CD4-positive, alpha-beta T cell (primary cell): Measurements from ENCODE around the gene SAMM50. TPM values are rescaled to one million over a fixed set of nuclear protein-coding genes. Genes with fewer than 3 reads are reported as not detected.

Source experiments
- ATAC-seq: fragments of 200-7000 bp; cut with Tn5 transposase; one replicate; pipeline ENCODE4 v1.10.0; 2022; ENCODE audit warnings: mild to moderate bottlenecking; ENCODE audit not compliant: poor library complexity
- CTCF ChIA-PET: fragments of 350-600 bp; sonication (Branson Sonifier 250); formaldehyde crosslinking; loops from one replicate; lab custom pipeline; 2021; ENCODE audit warnings: antibody characterized with exemption, inconsistent platforms; lab: Charles Lee
- POLR2A ChIA-PET: fragments of 350-600 bp; sonication (Branson Sonifier 250); formaldehyde crosslinking; loops from one replicate; lab custom pipeline; 2021; ENCODE audit warnings: antibody characterized with exemption, inconsistent platforms; lab: Charles Lee
- DNase-seq, 14 experiments: peaks; one replicate each; pipeline ENCODE4 v3.0.0-alpha.2; 2013 to 2020; ENCODE audit warnings: mixed read lengths in 2 of 14
- H3K27ac ChIP-seq, 2 donors: one replicate each; pipeline versions ENCODE4 v1.5.1 to v1.7.0; 2013; ENCODE audit warnings: low read length in 2 of 2, low read depth in 1 of 2, mild to moderate bottlenecking in 1 of 2
- H3K27me3 ChIP-seq, 2 experiments: 1 replicate in 1 of 2; 2 replicates in 1 of 2; pipeline versions ENCODE4 v1.6.1 to v1.7.0; 2013; ENCODE audit warnings: low read length in 2 of 2, control low read depth in 1 of 2, mild to moderate bottlenecking in 1 of 2, moderate library complexity in 1 of 2; ENCODE audit not compliant: insufficient read depth in 2 of 2, control insufficient read depth in 1 of 2
- H3K36me3 ChIP-seq: one replicate; pipeline ENCODE4 v1.6.1; 2013; ENCODE audit warnings: low read length, control low read depth; ENCODE audit not compliant: insufficient read depth
- H3K4me1 ChIP-seq: one replicate; pipeline ENCODE4 v1.6.1; 2013; ENCODE audit warnings: low read length, control low read depth; ENCODE audit not compliant: insufficient read depth
- H3K4me3 ChIP-seq: one replicate; pipeline ENCODE4 v1.5.1; 2013; ENCODE audit warnings: mild to moderate bottlenecking, low read length, moderate library complexity
- H3K9me3 ChIP-seq, 2 experiments: 1 replicate in 1 of 2; 2 replicates in 1 of 2; pipeline versions ENCODE4 v1.6.1 to v1.7.0; 2013; ENCODE audit warnings: low read length in 2 of 2, mild to moderate bottlenecking in 2 of 2, control low read depth in 1 of 2, moderate library complexity in 1 of 2; ENCODE audit not compliant: control insufficient read depth in 1 of 2, insufficient read depth in 1 of 2
- H3K27ac Mint-ChIP-seq: one replicate; pipeline ENCODE4 v1.8.0; 2020; ENCODE audit warnings: mixed read lengths
- H3K27me3 Mint-ChIP-seq: one replicate; pipeline ENCODE4 v1.8.0; 2021; ENCODE audit warnings: mixed read lengths
- H3K36me3 Mint-ChIP-seq: one replicate; pipeline ENCODE4 v1.8.0; 2021; ENCODE audit warnings: low read depth, mixed read lengths
- H3K4me1 Mint-ChIP-seq: one replicate; pipeline ENCODE4 v1.8.0; 2021; ENCODE audit warnings: low read depth, mixed read lengths
- H3K4me3 Mint-ChIP-seq: one replicate; pipeline ENCODE4 v1.8.0; 2020; ENCODE audit warnings: mild to moderate bottlenecking, mixed read lengths
- H3K9me3 Mint-ChIP-seq: one replicate; pipeline ENCODE4 v1.8.0; 2020; ENCODE audit warnings: mixed read lengths
- intact Hi-C, 2 experiments: fragments of 100-400 bp; cut with DNase I in 1 of 2; cut with micrococcal nuclease in 1 of 2; formaldehyde crosslinking; loops; one replicate each; pipeline versions ENCODE4 v1.15.1 to v1.9.0; 2023 to 2025; cut with DNase I, micrococcal nuclease
- total RNA-seq, 174 experiments: library from RNA in 2 of 174; stranded (reverse) in 2 of 174; gene quantifications; one replicate each; pipeline ENCODE4 v1.2.3 and lab custom pipeline; 2021 to 2026
- TF ChIP-seq, protein P1 (sequence below): fragments of 200-600 bp; IDR thresholded peaks from one replicate; pipeline ENCODE4 v1.8.0; 2022; ENCODE audit warnings: antibody characterized with exemption, mild to moderate bottlenecking

Gene SAMM50
- total RNA-seq, 2 experiments from 2014 or later, result 15.2 to 18.0 TPM

- ChIA-PET POLR2A (no interaction called here), CTCF (no interaction called here)
- Mint-ChIP-seq H3K4me1 (peaks cover 54% of the 10 kb centered on the region), H3K9me3 (no peaks in the 10 kb centered on the region), H3K4me3 (no peak overlapping the region), H3K27me3 (peaks cover 20% of the 10 kb centered on the region), H3K36me3 (no peaks in the 10 kb centered on the region), H3K27ac (no peak overlapping the region)
- Histone ChIP-seq H3K9me3 (no peaks in the 10 kb centered on the region), H3K4me1 (peaks cover 63% of the 10 kb centered on the region), H3K4me3 (no peak overlapping the region), H3K27me3 (peaks cover 0 to 19% of the 10 kb centered on the region in 2 experiments), H3K27ac (no peak overlapping the region), H3K36me3 (no peaks in the 10 kb centered on the region)
- no peak for DNase-seq
- intact Hi-C loops, result no loop called here
- TF ChIP-seq, protein P1, sequence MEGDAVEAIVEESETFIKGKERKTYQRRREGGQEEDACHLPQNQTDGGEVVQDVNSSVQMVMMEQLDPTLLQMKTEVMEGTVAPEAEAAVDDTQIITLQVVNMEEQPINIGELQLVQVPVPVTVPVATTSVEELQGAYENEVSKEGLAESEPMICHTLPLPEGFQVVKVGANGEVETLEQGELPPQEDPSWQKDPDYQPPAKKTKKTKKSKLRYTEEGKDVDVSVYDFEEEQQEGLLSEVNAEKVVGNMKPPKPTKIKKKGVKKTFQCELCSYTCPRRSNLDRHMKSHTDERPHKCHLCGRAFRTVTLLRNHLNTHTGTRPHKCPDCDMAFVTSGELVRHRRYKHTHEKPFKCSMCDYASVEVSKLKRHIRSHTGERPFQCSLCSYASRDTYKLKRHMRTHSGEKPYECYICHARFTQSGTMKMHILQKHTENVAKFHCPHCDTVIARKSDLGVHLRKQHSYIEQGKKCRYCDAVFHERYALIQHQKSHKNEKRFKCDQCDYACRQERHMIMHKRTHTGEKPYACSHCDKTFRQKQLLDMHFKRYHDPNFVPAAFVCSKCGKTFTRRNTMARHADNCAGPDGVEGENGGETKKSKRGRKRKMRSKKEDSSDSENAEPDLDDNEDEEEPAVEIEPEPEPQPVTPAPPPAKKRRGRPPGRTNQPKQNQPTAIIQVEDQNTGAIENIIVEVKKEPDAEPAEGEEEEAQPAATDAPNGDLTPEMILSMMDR, result no peak
- ATAC-seq, result no peak
These were observed 73.8 kb downstream of the SAMM50 start for GRCh38 chr22:44029069-44029468.

DNA sequence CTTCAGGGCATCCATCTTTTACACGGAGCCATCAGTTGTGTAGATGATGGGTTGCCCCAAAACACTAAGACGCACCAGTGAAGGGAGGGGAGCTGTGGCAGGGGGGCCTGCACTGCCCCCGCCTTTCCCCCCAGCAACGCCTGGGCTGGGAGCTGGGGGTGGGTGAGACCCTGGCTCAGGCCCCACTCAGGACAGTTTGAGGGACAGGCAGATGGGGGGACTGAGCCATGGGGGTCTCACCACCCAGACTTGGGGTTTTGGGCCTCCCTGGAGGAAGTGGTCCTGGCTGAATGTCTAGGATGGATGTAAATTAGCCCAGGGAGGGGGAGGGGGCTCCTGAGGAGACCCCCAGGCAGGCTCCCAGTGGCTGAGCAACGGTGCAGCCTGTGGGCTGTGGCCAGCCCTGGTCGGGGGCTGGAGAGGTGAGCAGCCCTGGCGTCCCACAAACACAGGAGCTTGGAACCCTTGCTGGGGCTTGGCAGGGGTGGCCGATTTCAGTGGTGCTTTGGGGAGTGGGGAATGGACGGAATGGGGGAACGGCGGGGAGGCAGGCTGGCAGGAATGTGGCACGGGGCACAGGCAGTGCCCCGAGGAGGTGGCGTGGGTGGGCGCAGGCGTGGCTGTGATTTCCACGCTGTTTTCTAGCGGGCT is 74.9 kb downstream of the SAMM50 start:
- peaks cover 50% of the 10 kb centered on the region for H3K4me1 Mint-ChIP-seq
- ATAC-seq, result no peak
- Histone ChIP-seq H3K4me3 (no peak overlapping the region), H3K4me1 (peaks cover 57% of the 10 kb centered on the region), H3K27ac (no peak overlapping the region), H3K27me3 (peaks cover 0 to 15% of the 10 kb centered on the region in 2 experiments), H3K36me3 (no peaks in the 10 kb centered on the region), H3K9me3 (no peaks in the 10 kb centered on the region)
- DNase-seq, result no peak
- peaks cover 16% of the 10 kb centered on the region for H3K27me3 Mint-ChIP-seq
- H3K27ac Mint-ChIP-seq, result no peak overlapping the region
- no peak overlapping the region for H3K4me3 Mint-ChIP-seq
- ChIA-PET POLR2A (interaction anchor here (0.6 kb wide), 1 partner anchor 12 kb away, joined by 3 read pairs; no protein-coding TSS in a partner anchor), CTCF (interaction anchor here (0.6 kb wide), 1 partner anchor 30 kb away, joined by 5 read pairs; no protein-coding TSS in a partner anchor)
- intact Hi-C loops, result loop anchor here in 1 of 2 experiments (5.0 kb wide), 1 partner anchor 348 kb away; no protein-coding TSS in a partner anchor
- no peaks in the 10 kb centered on the region for H3K9me3 Mint-ChIP-seq
- TF ChIP-seq, protein P1, result no peak
- no peaks in the 10 kb centered on the region for H3K36me3 Mint-ChIP-seq

GRCh38 chr22:44030702-44031082 is 75.5 kb downstream of the SAMM50 start:
- Mint-ChIP-seq H3K4me3 (no peak overlapping the region), H3K4me1 (peaks cover 45% of the 10 kb centered on the region), H3K27ac (peak overlapping the region; percentile 77), H3K9me3 (no peaks in the 10 kb centered on the region), H3K36me3 (no peaks in the 10 kb centered on the region), H3K27me3 (peaks cover 11% of the 10 kb centered on the region)
- Histone ChIP-seq H3K27ac (peak overlapping the region in 1 of 2 donors; percentile 64), H3K36me3 (no peaks in the 10 kb centered on the region), H3K27me3 (peaks cover 0 to 12% of the 10 kb centered on the region in 2 experiments), H3K4me3 (no peak overlapping the region), H3K9me3 (no peaks in the 10 kb centered on the region), H3K4me1 (peaks cover 52% of the 10 kb centered on the region)
- intact Hi-C loops, result loop anchor here in 1 of 2 experiments (5.0 kb wide), 1 partner anchor 348 kb away; no protein-coding TSS in a partner anchor
- no peak for DNase-seq
- CTCF ChIA-PET, result no interaction called here
- TF ChIP-seq, protein P1, result no peak
- no peak for ATAC-seq
- POLR2A ChIA-PET, result no interaction called here
